ENCODE results near the gene KDM5B.

KDM5B gene

GRCh38 chr1:202848191-202848542, 39.9 kb upstream of the KDM5B start:
- DNase-seq (ENCODE audit: insufficient read length, low spot score) (no peak), FAIRE-seq (no peak)
- TF ChIP-seq CTCF (IDR thresholded peaks at IDR 0.05; ENCODE audit: insufficient read depth, missing control alignments): no peak

- FAIRE-seq: no peak
- no peak for DNase-seq (ENCODE audit: insufficient read length, low spot score)
- TF ChIP-seq CTCF (IDR thresholded peaks at IDR 0.05; ENCODE audit: insufficient read depth, missing control alignments): no peak
Observed at GRCh38 chr1:202844935-202845334, 36.7 kb upstream of the KDM5B start.

GRCh38 chr1:202844259-202844658, 36.0 kb upstream of the KDM5B start:
- no peak for TF ChIP-seq CTCF (IDR thresholded peaks at IDR 0.05; ENCODE audit: insufficient read depth, missing control alignments)
- FAIRE-seq: no peak
- DNase-seq (ENCODE audit: insufficient read length, low spot score): no peak

GRCh38 chr1:202843081-202843480, 34.9 kb upstream of the KDM5B start:
- FAIRE-seq: no peak
- no peak for DNase-seq (ENCODE audit: insufficient read length, low spot score)
- TF ChIP-seq CTCF (IDR thresholded peaks at IDR 0.05; ENCODE audit: insufficient read depth, missing control alignments): no peak

- no peak for FAIRE-seq
- no peak for TF ChIP-seq CTCF (IDR thresholded peaks at IDR 0.05; ENCODE audit: insufficient read depth, missing control alignments)
- DNase-seq (ENCODE audit: insufficient read length, low spot score): no peak
Observed at GRCh38 chr1:202837746-202838262, 29.6 kb upstream of the KDM5B start.

GRCh38 chr1:202836623-202837403, 28.6 kb upstream of the KDM5B start:
- no peak for FAIRE-seq
- no peak for TF ChIP-seq CTCF (IDR thresholded peaks at IDR 0.05; ENCODE audit: insufficient read depth, missing control alignments)
- no peak for DNase-seq (ENCODE audit: insufficient read length, low spot score)

GRCh38 chr1:202835548-202836072, 27.4 kb upstream of the KDM5B start:
- FAIRE-seq: no peak
- no peak for DNase-seq (ENCODE audit: insufficient read length, low spot score)
- no peak for TF ChIP-seq CTCF (IDR thresholded peaks at IDR 0.05; ENCODE audit: insufficient read depth, missing control alignments)
